Activated CD8-positive, alpha-beta T cell treated with anti-CD3 and anti-CD28 coated beads for 36 hours (primary cell): ENCODE measurements around the gene HECTD4. TPM values are rescaled to one million over a fixed set of nuclear protein-coding genes. Genes with fewer than 3 reads are reported as not detected.

Experiments
- ATAC-seq: fragments of 200-7000 bp; cut with Tn5 transposase; one replicate; pipeline ENCODE4 v1.10.0; 2021; ENCODE audit warnings: mild to moderate bottlenecking, moderate library complexity
- CTCF ChIA-PET: fragments of 350-600 bp; sonication (Branson Sonifier 250); formaldehyde crosslinking; loops from one replicate; lab custom pipeline; 2021; ENCODE audit warnings: antibody characterized with exemption; lab: Charles Lee
- POLR2A ChIA-PET: fragments of 350-600 bp; sonication (Branson Sonifier 250); formaldehyde crosslinking; loops from one replicate; lab custom pipeline; 2021; ENCODE audit warnings: antibody characterized with exemption; lab: Charles Lee
- DNase-seq: peaks from one replicate; pipeline ENCODE4 v3.0.0-alpha.2; 2020
- H3K27ac Mint-ChIP-seq: one replicate; pipeline ENCODE4 v1.8.0; 2021; ENCODE audit warnings: mild to moderate bottlenecking, mixed read lengths
- H3K27me3 Mint-ChIP-seq: one replicate; pipeline ENCODE4 v1.8.0; 2021; ENCODE audit warnings: mixed read lengths
- H3K36me3 Mint-ChIP-seq: one replicate; pipeline ENCODE4 v1.8.0; 2021; ENCODE audit warnings: low read depth, mixed read lengths
- H3K4me1 Mint-ChIP-seq: one replicate; pipeline ENCODE4 v1.8.0; 2021; ENCODE audit warnings: low read depth, mixed read lengths
- H3K4me3 Mint-ChIP-seq: one replicate; pipeline ENCODE4 v1.8.0; 2021; ENCODE audit warnings: mild to moderate bottlenecking, moderate library complexity, mixed read lengths
- H3K9me3 Mint-ChIP-seq: one replicate; pipeline ENCODE4 v1.8.0; 2021; ENCODE audit warnings: mixed read lengths
- intact Hi-C: fragments of 100-400 bp; cut with micrococcal nuclease; formaldehyde crosslinking; loops from one replicate; pipeline ENCODE4 v1.10.0; 2022
- total RNA-seq, 2 experiments: library from RNA; stranded (reverse); gene quantifications; one replicate each; pipeline ENCODE4 v1.2.3, GENCODE V29; 2021
- TF ChIP-seq, protein P1 (sequence below): fragments of 200-600 bp; IDR thresholded peaks from one replicate; pipeline ENCODE4 v1.8.0; 2022; ENCODE audit warnings: antibody characterized with exemption, mild to moderate bottlenecking

The HECTD4 gene
- total RNA-seq, 2 experiments from 2014 or later: 18.2 to 22.6 TPM

DNA sequence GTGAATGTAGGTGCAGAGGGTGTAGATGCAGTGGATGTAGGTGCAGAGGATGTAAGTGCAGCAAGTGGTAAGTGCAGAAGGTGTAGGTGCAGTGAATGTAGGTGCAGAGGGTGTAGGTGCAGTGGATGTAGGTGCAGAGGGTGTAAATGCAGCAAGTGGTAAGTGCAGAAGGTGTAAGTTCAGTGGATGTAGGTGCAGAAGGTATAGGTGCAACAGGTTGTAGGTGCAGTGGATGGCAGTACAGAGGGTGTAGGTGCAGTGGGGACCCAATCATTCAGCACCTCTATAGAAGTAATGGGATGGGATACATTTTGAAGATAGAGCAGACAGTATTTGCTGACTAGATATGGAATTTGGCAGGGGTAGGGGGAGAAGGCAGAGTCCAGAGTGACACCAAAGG is 85.0 kb downstream of the HECTD4 start:
- no peak overlapping the region for H3K27ac Mint-ChIP-seq
- ATAC-seq: no peak
- TF ChIP-seq, protein P1, sequence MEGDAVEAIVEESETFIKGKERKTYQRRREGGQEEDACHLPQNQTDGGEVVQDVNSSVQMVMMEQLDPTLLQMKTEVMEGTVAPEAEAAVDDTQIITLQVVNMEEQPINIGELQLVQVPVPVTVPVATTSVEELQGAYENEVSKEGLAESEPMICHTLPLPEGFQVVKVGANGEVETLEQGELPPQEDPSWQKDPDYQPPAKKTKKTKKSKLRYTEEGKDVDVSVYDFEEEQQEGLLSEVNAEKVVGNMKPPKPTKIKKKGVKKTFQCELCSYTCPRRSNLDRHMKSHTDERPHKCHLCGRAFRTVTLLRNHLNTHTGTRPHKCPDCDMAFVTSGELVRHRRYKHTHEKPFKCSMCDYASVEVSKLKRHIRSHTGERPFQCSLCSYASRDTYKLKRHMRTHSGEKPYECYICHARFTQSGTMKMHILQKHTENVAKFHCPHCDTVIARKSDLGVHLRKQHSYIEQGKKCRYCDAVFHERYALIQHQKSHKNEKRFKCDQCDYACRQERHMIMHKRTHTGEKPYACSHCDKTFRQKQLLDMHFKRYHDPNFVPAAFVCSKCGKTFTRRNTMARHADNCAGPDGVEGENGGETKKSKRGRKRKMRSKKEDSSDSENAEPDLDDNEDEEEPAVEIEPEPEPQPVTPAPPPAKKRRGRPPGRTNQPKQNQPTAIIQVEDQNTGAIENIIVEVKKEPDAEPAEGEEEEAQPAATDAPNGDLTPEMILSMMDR: no peak
- H3K4me1 Mint-ChIP-seq: no peaks in the 10 kb centered on the region
- DNase-seq: no peak
- H3K27me3 Mint-ChIP-seq: no peaks in the 10 kb centered on the region
- no peaks in the 10 kb centered on the region for H3K36me3 Mint-ChIP-seq
- CTCF ChIA-PET: no interaction called here
- no peaks in the 10 kb centered on the region for H3K9me3 Mint-ChIP-seq
- POLR2A ChIA-PET: no interaction called here
- H3K4me3 Mint-ChIP-seq: no peak overlapping the region
- intact Hi-C loops: no loop called here

DNA sequence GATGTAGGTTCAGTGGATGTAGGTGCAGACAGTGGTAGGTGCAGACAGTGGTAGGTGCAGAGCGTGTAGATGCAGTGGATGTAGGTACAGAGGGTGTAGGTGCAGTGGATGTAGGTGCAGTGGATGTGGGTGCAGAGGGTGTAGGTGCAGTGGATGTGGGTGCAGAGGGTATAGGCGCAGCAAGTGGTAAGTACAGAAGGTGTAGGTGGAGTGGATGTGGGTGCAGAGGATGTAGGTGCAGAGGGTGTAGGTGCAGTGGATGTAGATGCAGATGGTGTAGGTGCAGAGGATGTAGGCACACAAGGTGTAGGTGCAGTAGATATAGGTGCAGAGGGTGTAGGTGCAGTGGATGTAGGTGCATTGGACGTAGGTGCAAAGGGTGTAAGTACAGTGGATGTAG is 86.0 kb downstream of the HECTD4 start:
- H3K4me3 Mint-ChIP-seq: no peak overlapping the region
- H3K9me3 Mint-ChIP-seq: no peaks in the 10 kb centered on the region
- no peak overlapping the region for H3K27ac Mint-ChIP-seq
- no peaks in the 10 kb centered on the region for H3K4me1 Mint-ChIP-seq
- no peak for ATAC-seq
- H3K27me3 Mint-ChIP-seq: no peaks in the 10 kb centered on the region
- ChIA-PET POLR2A (no interaction called here), CTCF (interaction anchor here (1.3 kb wide), 1 partner anchor 9 kb away, joined by 4 read pairs; no protein-coding TSS in a partner anchor)
- TF ChIP-seq, protein P1: no peak
- DNase-seq: no peak
- no peaks in the 10 kb centered on the region for H3K36me3 Mint-ChIP-seq
- intact Hi-C loops: no loop called here

DNA sequence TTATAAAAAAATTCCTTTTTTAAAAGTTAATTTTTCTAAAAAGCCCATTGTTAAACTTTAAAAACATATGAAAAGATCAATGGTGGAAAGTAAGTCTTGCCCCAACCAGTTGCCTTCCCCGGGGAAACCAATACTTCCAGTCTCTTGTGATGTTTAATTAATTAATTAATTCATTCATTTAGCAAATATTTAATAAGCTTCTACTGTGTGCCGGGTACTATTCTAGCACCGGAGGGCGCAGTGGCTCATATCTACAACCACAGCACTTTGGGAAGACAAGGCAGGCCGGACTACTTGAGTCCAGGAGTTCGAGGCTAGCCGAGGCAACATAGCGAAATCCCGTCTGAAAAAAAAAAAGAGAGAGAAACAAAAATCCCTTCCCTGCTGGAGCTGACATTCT is 87.4 kb downstream of the HECTD4 start:
- ChIA-PET POLR2A (no interaction called here), CTCF (interaction anchor here (1.3 kb wide), 1 partner anchor 8 kb away, joined by 4 read pairs; no protein-coding TSS in a partner anchor)
- intact Hi-C loops: no loop called here
- no peak overlapping the region for H3K4me3 Mint-ChIP-seq
- H3K36me3 Mint-ChIP-seq: peaks cover 2% of the 10 kb centered on the region
- H3K27ac Mint-ChIP-seq: no peak overlapping the region
- H3K27me3 Mint-ChIP-seq: no peaks in the 10 kb centered on the region
- no peak for DNase-seq
- ATAC-seq: no peak
- H3K4me1 Mint-ChIP-seq: no peaks in the 10 kb centered on the region
- TF ChIP-seq, protein P1: no peak
- H3K9me3 Mint-ChIP-seq: no peaks in the 10 kb centered on the region

DNA sequence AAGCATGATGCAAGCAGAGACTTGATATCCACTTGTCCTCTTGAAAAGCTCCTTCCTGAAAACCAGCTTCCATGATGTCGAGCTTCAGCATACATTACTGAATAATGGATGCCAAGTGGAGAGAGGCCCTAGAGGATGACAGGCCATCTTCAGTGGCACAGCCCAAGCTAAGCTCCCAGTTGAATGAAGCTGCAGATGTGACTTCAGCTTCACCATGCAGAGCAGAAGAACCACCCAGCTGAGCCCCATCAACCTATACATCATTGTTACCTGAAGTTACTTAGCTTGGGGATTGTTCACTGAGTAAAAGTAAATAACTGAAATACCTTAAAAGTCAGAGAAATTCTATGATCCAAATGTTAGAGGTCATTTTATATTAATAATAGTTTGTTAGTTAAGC is 93.6 kb downstream of the HECTD4 start:
- no peaks in the 10 kb centered on the region for H3K27me3 Mint-ChIP-seq
- no peak overlapping the region for H3K27ac Mint-ChIP-seq
- POLR2A ChIA-PET: no interaction called here
- H3K9me3 Mint-ChIP-seq: peaks cover 3% of the 10 kb centered on the region
- no peak for ATAC-seq
- no peak overlapping the region for H3K4me3 Mint-ChIP-seq
- no peaks in the 10 kb centered on the region for H3K4me1 Mint-ChIP-seq
- intact Hi-C loops: no loop called here
- peaks cover 13% of the 10 kb centered on the region for H3K36me3 Mint-ChIP-seq
- TF ChIP-seq, protein P1: no peak
- no peak for DNase-seq
- CTCF ChIA-PET: interaction anchor here (0.7 kb wide), 1 partner anchor 277 kb away, joined by 3 read pairs; no protein-coding TSS in a partner anchor

DNA sequence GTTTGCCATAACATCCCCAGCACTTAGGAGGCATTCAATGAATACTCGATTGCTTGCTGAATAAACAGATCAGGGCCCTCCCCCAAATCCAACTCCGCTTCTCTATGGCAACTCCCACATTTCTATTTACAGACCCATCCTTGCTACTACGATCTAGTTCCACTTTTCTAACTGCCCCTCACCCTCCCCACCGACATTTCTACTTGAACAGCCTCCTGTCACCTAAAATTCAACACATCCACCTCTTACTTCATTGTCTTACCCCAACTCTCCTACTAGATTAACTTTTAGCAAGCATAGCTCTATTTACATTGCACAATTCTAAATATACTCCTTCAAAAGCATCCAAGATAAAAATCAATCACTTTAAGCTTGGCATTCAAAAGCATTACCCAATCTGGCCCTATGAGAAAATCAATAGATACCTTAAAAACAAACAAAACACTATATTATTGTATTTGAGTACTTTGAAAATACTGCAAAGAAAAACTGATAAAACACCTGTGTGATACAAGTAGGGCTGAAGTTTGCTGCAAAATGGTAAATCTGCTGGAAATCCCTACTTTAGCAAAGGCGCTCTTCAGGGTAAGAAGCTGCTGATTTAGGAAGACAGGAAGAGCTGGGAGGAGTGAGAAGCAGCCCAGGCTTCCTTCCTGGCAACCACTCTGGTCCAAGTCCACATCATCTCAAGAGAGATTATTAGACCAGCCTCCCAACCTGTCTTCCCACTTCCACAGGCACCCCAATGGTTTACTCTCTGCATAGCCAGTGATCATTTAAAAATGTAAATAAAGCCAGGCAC is 96.4 kb downstream of the HECTD4 start:
- intact Hi-C loops: no loop called here
- Mint-ChIP-seq H3K36me3 (peaks cover 12% of the 10 kb centered on the region), H3K27ac (no peak overlapping the region), H3K27me3 (no peaks in the 10 kb centered on the region), H3K4me3 (no peak overlapping the region), H3K4me1 (no peaks in the 10 kb centered on the region), H3K9me3 (peaks cover 3% of the 10 kb centered on the region)
- TF ChIP-seq, protein P1: no peak
- ATAC-seq (no peak), DNase-seq (no peak)
- ChIA-PET CTCF (no interaction called here), POLR2A (no interaction called here)
